Astrocyte of the cerebellum (primary cell): ENCODE data around the gene OSMR.

Experiments used
- DNase-seq: peaks from one replicate; pipeline ENCODE4 v3.0.0-alpha.2; 2011; ENCODE audit warnings: low read depth
- H3K4me3 ChIP-seq: 2 replicates; pipeline ENCODE4 v1.5.1; 2011; ENCODE audit warnings: mild to moderate bottlenecking, low read depth, low read length, moderate library complexity
- in situ Hi-C: cut with HindIII; loops from 2 replicates; pipeline ENCODE4 v1.10.0; 2017; ENCODE audit warnings: low sequenced_read_pairs
- TF ChIP-seq, protein P1 (sequence below): IDR thresholded peaks from 2 replicates; pipeline ENCODE4 v1.5.1; 2012; ENCODE audit warnings: low read length, low read depth, moderate library complexity, mild to moderate bottlenecking; ENCODE audit errors: missing control alignments

OSMR gene

DNA sequence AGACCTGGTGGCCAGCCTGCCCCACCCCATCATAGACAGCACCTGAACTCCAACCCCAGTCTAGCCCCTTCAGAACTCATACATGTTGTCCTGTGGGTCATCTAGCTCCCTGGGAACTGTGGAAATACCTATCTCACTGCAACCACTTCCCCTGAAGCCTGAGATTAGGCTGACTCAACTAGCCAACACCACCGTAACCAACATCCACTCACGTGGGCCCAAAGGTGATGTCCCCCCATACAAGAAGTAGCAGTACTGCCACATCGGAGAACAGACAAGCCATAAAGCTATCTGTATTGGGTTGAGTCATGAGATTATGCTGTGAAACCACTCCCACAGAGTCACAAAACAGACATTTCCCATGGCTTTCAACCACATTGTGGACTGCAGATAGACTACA lies 46.6 kb downstream of the OSMR start:
- in situ Hi-C loops, result no loop called here
- DNase-seq, result no peak
- TF ChIP-seq, protein P1, sequence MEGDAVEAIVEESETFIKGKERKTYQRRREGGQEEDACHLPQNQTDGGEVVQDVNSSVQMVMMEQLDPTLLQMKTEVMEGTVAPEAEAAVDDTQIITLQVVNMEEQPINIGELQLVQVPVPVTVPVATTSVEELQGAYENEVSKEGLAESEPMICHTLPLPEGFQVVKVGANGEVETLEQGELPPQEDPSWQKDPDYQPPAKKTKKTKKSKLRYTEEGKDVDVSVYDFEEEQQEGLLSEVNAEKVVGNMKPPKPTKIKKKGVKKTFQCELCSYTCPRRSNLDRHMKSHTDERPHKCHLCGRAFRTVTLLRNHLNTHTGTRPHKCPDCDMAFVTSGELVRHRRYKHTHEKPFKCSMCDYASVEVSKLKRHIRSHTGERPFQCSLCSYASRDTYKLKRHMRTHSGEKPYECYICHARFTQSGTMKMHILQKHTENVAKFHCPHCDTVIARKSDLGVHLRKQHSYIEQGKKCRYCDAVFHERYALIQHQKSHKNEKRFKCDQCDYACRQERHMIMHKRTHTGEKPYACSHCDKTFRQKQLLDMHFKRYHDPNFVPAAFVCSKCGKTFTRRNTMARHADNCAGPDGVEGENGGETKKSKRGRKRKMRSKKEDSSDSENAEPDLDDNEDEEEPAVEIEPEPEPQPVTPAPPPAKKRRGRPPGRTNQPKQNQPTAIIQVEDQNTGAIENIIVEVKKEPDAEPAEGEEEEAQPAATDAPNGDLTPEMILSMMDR, result no peak
- no peak overlapping the region for H3K4me3 ChIP-seq

GRCh38 chr5:38896760-38897159 lies 50.9 kb downstream of the OSMR start:
- DNase-seq, result no peak
- in situ Hi-C loops, result no loop called here
- TF ChIP-seq, protein P1, result no peak
- H3K4me3 ChIP-seq, result no peak overlapping the region

DNA sequence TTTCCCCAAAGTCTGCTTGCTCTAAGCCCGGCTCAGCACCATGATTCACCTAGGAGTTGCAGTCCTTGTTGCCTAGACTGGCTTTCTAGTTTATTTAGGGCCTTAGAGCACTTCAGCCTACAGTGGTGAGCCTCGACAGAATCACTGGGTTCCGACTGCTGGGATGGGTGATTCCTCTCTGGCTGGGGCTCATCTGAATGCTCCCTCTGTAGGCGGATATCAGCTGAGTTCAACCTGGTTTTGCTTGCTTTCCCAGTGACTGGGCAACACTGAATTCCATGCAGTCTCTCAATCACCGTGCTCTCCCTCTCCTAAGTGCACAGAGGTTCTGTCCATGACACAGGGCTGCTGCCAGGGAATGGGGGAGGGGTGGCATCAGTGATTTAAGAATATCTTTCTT lies 54.1 kb downstream of the OSMR start:
- no peak for DNase-seq
- no peak overlapping the region for H3K4me3 ChIP-seq
- in situ Hi-C loops, result no loop called here
- TF ChIP-seq, protein P1, result no peak

GRCh38 chr5:38905516-38905915 lies 59.7 kb downstream of the OSMR start:
- in situ Hi-C loops, result no loop called here
- no peak overlapping the region for H3K4me3 ChIP-seq
- DNase-seq, result no peak
- TF ChIP-seq, protein P1, result no peak

DNA sequence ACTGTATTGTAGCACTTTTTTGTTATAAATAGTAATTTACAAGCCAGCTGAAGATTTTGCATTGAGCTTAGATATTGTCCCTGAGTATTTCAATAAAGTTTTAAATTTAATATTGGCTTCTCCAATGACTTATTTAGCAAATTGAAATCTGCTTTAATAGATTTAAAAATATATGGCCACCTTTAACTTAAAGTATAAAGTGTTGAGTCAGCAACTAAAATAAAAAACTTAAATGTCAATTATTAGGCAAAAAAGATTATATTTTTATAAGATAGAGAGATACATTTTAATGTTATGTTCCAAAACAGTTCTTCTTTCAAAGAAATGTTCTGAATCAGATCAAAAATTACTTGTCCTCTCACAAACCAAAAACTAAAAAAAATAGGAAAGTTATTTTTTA lies 60.7 kb downstream of the OSMR start:
- TF ChIP-seq, protein P1, result no peak
- no peak for DNase-seq
- no peak overlapping the region for H3K4me3 ChIP-seq
- in situ Hi-C loops, result no loop called here

GRCh38 chr5:38911933-38912332 lies 66.1 kb downstream of the OSMR start:
- in situ Hi-C loops, result no loop called here
- no peak for DNase-seq
- no peak overlapping the region for H3K4me3 ChIP-seq
- TF ChIP-seq, protein P1, result no peak

GRCh38 chr5:38913714-38914113 lies 67.9 kb downstream of the OSMR start:
- DNase-seq, result no peak
- H3K4me3 ChIP-seq, result no peak overlapping the region
- in situ Hi-C loops, result no loop called here
- TF ChIP-seq, protein P1, result no peak
